Neural cell (in vitro differentiated cells): Measurements from ENCODE around the gene ARHGAP4.

Experiments used
- EP300 ChIP-seq: fragments of 450-650 bp; conservative IDR thresholded peaks from 2 replicates; pipeline ENCODE4 v1.6.1; 2014; ENCODE audit warnings: antibody characterized with exemption, mild to moderate bottlenecking, moderate library complexity; ENCODE audit not compliant: poor library complexity, severe bottlenecking
- EZH2 ChIP-seq: fragments of 200-600, 300-800 bp; shearing (Covaris generic), sonication (generic); IDR thresholded peaks from 2 replicates; pipeline ENCODE4 v1.6.1; 2014; ENCODE audit warnings: antibody characterized with exemption, low read length, borderline replicate concordance, mild to moderate bottlenecking; ENCODE audit not compliant: insufficient read depth, poor library complexity, severe bottlenecking
- MXI1 ChIP-seq: fragments of 450-650 bp; conservative IDR thresholded peaks from 2 replicates; pipeline ENCODE4 v1.6.1; 2014; ENCODE audit warnings: antibody characterized with exemption, mild to moderate bottlenecking; ENCODE audit not compliant: poor library complexity, severe bottlenecking
- POLR2AphosphoS5 ChIP-seq: IDR thresholded peaks from 2 replicates; pipeline ENCODE4 v1.6.1; 2012
- RAD21 ChIP-seq: fragments of 450-650 bp; conservative IDR thresholded peaks from 2 replicates; pipeline ENCODE4 v1.6.1; 2014; ENCODE audit warnings: antibody characterized with exemption, mild to moderate bottlenecking, moderate library complexity
- SMC3 ChIP-seq: fragments of 450-650 bp; conservative IDR thresholded peaks from 2 replicates; pipeline ENCODE4 v1.6.1; 2014; ENCODE audit warnings: antibody characterized with exemption, mild to moderate bottlenecking, moderate library complexity; ENCODE audit not compliant: poor library complexity
- TAF1 ChIP-seq: IDR thresholded peaks from 2 replicates; pipeline ENCODE4 v1.6.1; 2012; ENCODE audit warnings: low read depth
- TF ChIP-seq, protein P1 (sequence below): fragments of 450-650 bp; IDR thresholded peaks from 2 replicates; pipeline ENCODE4 v1.5.1; 2014; ENCODE audit warnings: antibody characterized with exemption, mild to moderate bottlenecking, moderate library complexity; ENCODE audit not compliant: poor library complexity, severe bottlenecking
- TF ChIP-seq, protein P2 (sequence below): IDR thresholded peaks from 2 replicates; pipeline ENCODE4 v1.6.1; 2012; ENCODE audit warnings: borderline replicate concordance

DNA sequence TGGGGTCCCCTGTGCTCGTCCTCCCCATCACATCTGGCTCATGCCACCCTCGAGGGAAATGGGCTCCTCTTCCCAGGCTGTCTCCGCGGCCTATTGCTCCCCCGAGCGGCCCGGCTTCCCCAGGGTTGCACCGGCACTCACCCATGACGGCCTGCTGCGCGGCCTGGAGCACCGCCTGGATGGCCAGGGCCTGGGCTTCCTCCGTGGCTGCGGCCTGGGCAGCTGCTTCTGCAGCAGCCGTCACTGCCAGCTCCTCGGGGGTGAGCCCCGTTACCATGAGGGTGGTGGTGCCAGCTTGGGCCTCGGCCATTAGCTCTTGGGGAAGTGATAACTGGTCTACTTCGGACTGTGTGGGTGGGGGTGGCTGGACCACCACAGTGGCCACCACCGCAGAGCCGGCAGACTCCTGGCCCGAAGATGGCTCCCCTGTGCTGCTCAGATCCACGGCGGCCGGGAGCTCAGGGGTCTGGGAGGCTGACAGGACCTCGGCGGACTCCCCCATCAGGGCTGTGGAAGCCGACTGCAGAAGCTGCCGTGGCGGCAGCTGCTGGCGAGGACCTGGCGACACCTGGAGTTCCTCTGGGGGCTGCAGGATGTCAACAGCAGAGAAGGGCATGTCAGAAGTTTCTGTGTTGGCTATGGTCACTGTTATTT, 26.4 kb upstream of the ARHGAP4 start:
- no peak for TF ChIP-seq POLR2AphosphoS5
- no peak for TF ChIP-seq TAF1
- TF ChIP-seq, protein P1, sequence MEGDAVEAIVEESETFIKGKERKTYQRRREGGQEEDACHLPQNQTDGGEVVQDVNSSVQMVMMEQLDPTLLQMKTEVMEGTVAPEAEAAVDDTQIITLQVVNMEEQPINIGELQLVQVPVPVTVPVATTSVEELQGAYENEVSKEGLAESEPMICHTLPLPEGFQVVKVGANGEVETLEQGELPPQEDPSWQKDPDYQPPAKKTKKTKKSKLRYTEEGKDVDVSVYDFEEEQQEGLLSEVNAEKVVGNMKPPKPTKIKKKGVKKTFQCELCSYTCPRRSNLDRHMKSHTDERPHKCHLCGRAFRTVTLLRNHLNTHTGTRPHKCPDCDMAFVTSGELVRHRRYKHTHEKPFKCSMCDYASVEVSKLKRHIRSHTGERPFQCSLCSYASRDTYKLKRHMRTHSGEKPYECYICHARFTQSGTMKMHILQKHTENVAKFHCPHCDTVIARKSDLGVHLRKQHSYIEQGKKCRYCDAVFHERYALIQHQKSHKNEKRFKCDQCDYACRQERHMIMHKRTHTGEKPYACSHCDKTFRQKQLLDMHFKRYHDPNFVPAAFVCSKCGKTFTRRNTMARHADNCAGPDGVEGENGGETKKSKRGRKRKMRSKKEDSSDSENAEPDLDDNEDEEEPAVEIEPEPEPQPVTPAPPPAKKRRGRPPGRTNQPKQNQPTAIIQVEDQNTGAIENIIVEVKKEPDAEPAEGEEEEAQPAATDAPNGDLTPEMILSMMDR: no peak
- no peak for TF ChIP-seq RAD21
- no peak for TF ChIP-seq SMC3
- TF ChIP-seq EZH2: no peak
- TF ChIP-seq, protein P2, sequence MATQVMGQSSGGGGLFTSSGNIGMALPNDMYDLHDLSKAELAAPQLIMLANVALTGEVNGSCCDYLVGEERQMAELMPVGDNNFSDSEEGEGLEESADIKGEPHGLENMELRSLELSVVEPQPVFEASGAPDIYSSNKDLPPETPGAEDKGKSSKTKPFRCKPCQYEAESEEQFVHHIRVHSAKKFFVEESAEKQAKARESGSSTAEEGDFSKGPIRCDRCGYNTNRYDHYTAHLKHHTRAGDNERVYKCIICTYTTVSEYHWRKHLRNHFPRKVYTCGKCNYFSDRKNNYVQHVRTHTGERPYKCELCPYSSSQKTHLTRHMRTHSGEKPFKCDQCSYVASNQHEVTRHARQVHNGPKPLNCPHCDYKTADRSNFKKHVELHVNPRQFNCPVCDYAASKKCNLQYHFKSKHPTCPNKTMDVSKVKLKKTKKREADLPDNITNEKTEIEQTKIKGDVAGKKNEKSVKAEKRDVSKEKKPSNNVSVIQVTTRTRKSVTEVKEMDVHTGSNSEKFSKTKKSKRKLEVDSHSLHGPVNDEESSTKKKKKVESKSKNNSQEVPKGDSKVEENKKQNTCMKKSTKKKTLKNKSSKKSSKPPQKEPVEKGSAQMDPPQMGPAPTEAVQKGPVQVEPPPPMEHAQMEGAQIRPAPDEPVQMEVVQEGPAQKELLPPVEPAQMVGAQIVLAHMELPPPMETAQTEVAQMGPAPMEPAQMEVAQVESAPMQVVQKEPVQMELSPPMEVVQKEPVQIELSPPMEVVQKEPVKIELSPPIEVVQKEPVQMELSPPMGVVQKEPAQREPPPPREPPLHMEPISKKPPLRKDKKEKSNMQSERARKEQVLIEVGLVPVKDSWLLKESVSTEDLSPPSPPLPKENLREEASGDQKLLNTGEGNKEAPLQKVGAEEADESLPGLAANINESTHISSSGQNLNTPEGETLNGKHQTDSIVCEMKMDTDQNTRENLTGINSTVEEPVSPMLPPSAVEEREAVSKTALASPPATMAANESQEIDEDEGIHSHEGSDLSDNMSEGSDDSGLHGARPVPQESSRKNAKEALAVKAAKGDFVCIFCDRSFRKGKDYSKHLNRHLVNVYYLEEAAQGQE: no peak
- no peak for TF ChIP-seq EP300
- TF ChIP-seq MXI1: no peak
